ENCODE measurements around the gene USP40.

The USP40 gene

GRCh38 chr2:233497692-233498091 is 68.9 kb downstream of the USP40 start:
- no peak for DNase-seq (ENCODE audit: low spot score)

- no peak for DNase-seq (ENCODE audit: low spot score)
Observed at GRCh38 chr2:233495503-233496496, 70.8 kb downstream of the USP40 start.

- no peak for DNase-seq (ENCODE audit: low spot score)
Observed at GRCh38 chr2:233492751-233493150, 73.8 kb downstream of the USP40 start.

GRCh38 chr2:233492078-233492477 is 74.5 kb downstream of the USP40 start:
- no peak for DNase-seq (ENCODE audit: low spot score)

- no peak for DNase-seq (ENCODE audit: low spot score)
Observed at GRCh38 chr2:233491326-233491725, 75.3 kb downstream of the USP40 start.

GRCh38 chr2:233490831-233491230 is 75.8 kb downstream of the USP40 start:
- DNase-seq (ENCODE audit: low spot score), result no peak

GRCh38 chr2:233489666-233490065 is 76.9 kb downstream of the USP40 start:
- no peak for DNase-seq (ENCODE audit: low spot score)

GRCh38 chr2:233489143-233489542 is 77.4 kb downstream of the USP40 start:
- no peak for DNase-seq (ENCODE audit: low spot score)

GRCh38 chr2:233487748-233488345 is 78.7 kb downstream of the USP40 start:
- DNase-seq (ENCODE audit: low spot score), result no peak

- peak; percentile 16 for DNase-seq (ENCODE audit: low spot score)
Observed at GRCh38 chr2:233486778-233487552, 79.6 kb downstream of the USP40 start.

- no peak for DNase-seq (ENCODE audit: low spot score)
Observed at GRCh38 chr2:233486357-233486756, 80.2 kb downstream of the USP40 start.

- no peak for DNase-seq (ENCODE audit: low spot score)
Observed at GRCh38 chr2:233485726-233486125, 80.9 kb downstream of the USP40 start.

- no peak for DNase-seq (ENCODE audit: low spot score)
Observed at GRCh38 chr2:233482616-233483015, 84.0 kb downstream of the USP40 start.

- DNase-seq (ENCODE audit: low spot score), result no peak
Observed at GRCh38 chr2:233481368-233482142, 85.0 kb downstream of the USP40 start.

- DNase-seq (ENCODE audit: low spot score), result no peak
Observed at GRCh38 chr2:233480490-233481202, 85.9 kb downstream of the USP40 start.

GRCh38 chr2:233479616-233480489 is 86.7 kb downstream of the USP40 start:
- DNase-seq (ENCODE audit: low spot score), result no peak

GRCh38 chr2:233477548-233478433 is 88.8 kb downstream of the USP40 start:
- no peak for DNase-seq (ENCODE audit: low spot score)

- no peak for DNase-seq (ENCODE audit: low spot score)
Observed at GRCh38 chr2:233476651-233477547, 89.7 kb downstream of the USP40 start.

Measured in COLO829 (cell line).